Stomach (tissue), 9 donors: Measurements from ENCODE around the gene KLHDC7B. TPM values are rescaled to one million over a fixed set of nuclear protein-coding genes. Genes with fewer than 3 reads are reported as not detected.
A peak's percentile ranks its signal among the peaks of the same experiment; 100 is the strongest.

Experiments used
- DNase-seq, 2 donors: peaks; one replicate each; pipeline versions ENCODE4 v3.0.0 to v3.0.0-alpha.2; 2013 to 2019
- H3K27ac ChIP-seq, 5 donors: fragments of 200-600 bp in 4 of 5; sonication (generic) in 4 of 5; one replicate each; pipeline ENCODE4 v1.5.1; 2013 to 2019; ENCODE audit warnings: mild to moderate bottlenecking in 1 of 5, moderate library complexity in 1 of 5
- H3K27me3 ChIP-seq, 3 donors: fragments of 200-600 bp; sonication (generic); one replicate each; pipeline ENCODE4 v1.5.1; 2017 to 2019; ENCODE audit warnings: mixed run types in 1 of 3
- H3K36me3 ChIP-seq, 4 donors: fragments of 200-600 bp; sonication (generic); 1 replicate in 3 of 4; 2 replicates in 1 of 4; pipeline ENCODE4 v1.5.1; 2016 to 2019
- H3K4me1 ChIP-seq, 4 donors: fragments of 200-600 bp; sonication (generic); one replicate each; pipeline ENCODE4 v1.5.1; 2016 to 2019
- H3K4me3 ChIP-seq, 4 donors: fragments of 200-600 bp; sonication (generic) in 3 of 4; one replicate each; pipeline ENCODE4 v1.5.1; 2016 to 2019; ENCODE audit warnings: mild to moderate bottlenecking in 1 of 4
- H3K9me3 ChIP-seq, 4 donors: fragments of 200-600 bp; sonication (generic); one replicate each; pipeline ENCODE4 v1.5.1; 2016 to 2019
- CTCF ChIP-seq, 7 experiments: fragments of 450-650 bp in 4 of 7; fragments of 200-600 bp in 3 of 7; sonication (generic) in 3 of 7; IDR thresholded peaks; one replicate each; pipeline ENCODE4 v1.5.1; 2016 to 2019; ENCODE audit warnings: antibody characterized with exemption in 7 of 7, control low read depth in 2 of 7, mild to moderate bottlenecking in 1 of 7
- EP300 ChIP-seq: sonication (generic); formaldehyde crosslinking; IDR thresholded peaks from one replicate; pipeline ENCODE4 v1.6.1; 2017; ENCODE audit warnings: antibody characterized with exemption
- POLR2A ChIP-seq, 4 donors: fragments of 450-650 bp; IDR thresholded peaks; one replicate each; pipeline ENCODE4 v1.6.1; 2016; ENCODE audit warnings: antibody characterized with exemption in 4 of 4, control low read depth in 2 of 4, mild to moderate bottlenecking in 1 of 4, moderate library complexity in 1 of 4
- POLR2AphosphoS5 ChIP-seq, 3 donors: sonication (generic); formaldehyde crosslinking; IDR thresholded peaks; one replicate each; pipeline ENCODE4 v1.6.1; 2016; ENCODE audit warnings: antibody characterized with exemption in 3 of 3
- WGBS, 5 donors: extraction: QIAGEN DNeasy Blood & Tissue Kit in 3 of 5; methylation state at CpG; one replicate each; pipeline versions ENCODE4 v1.1.5 to v1.1.7; 2013 to 2018; 5-methylcytosine and 5-hydroxymethylcytosine counted together
- intact Hi-C: fragments of 100-400 bp; cut with DNase I; formaldehyde crosslinking; loops from one replicate; pipeline ENCODE4 v1.15.1; 2023; ENCODE audit warnings: low total_unique reads
- polyA plus RNA-seq, 3 donors: library from polyadenylated mRNA; stranded (reverse); fragments of 200-250 nt; gene quantifications; one replicate each; pipeline ENCODE4 v1.2.3, GENCODE V29; 2013
- total RNA-seq, 5 donors: library from RNA; depleted of rRNA; stranded (reverse); fragments of >200 nt; gene quantifications; one replicate each; pipeline versions ENCODE4 v1.1.0 to v1.2.3, GENCODE V29; 2014 to 2016
- donor health status: healthy with polysubstance abuse.
- donor health status: Bipolar disorder and iron deficiency.
- donor health status: healthy.

Gene KLHDC7B
- total and polyA plus RNA-seq, 8 donors: 0.25 to 0.46 TPM; not detected in 6

- H3K4me3 ChIP-seq: no peak overlapping the region
- H3K4me1 ChIP-seq: peaks cover 11 to 33% (median 26%) of the 10 kb centered on the region in 4 donors
- 78 to 93% (median 80%) methylated on average over 6 of the region's 6 CpGs for WGBS, 5 donors
- intact Hi-C loops: loop anchor here (10.0 kb wide), 1 partner anchor 247 kb away; the partner anchor contains the start of gene HDAC10
- no peak overlapping the region for H3K27ac ChIP-seq
- no peak for DNase-seq
- peaks cover 0 to 3% (median 0%) of the 10 kb centered on the region in 3 donors for H3K27me3 ChIP-seq
- TF ChIP-seq EP300: no peak
- no peak for TF ChIP-seq POLR2AphosphoS5 (IDR thresholded peaks at IDR 0.05)
- no peak for TF ChIP-seq POLR2A (IDR thresholded peaks at IDR 0.05)
- no peak for TF ChIP-seq CTCF (IDR thresholded peaks at IDR 0.05)
- H3K9me3 ChIP-seq: no peaks in the 10 kb centered on the region
- H3K36me3 ChIP-seq: peaks cover 27 to 40% (median 39%) of the 10 kb centered on the region in 4 donors
Measured at GRCh38 chr22:50502096-50502495, 43.6 kb upstream of the KLHDC7B start.

DNA sequence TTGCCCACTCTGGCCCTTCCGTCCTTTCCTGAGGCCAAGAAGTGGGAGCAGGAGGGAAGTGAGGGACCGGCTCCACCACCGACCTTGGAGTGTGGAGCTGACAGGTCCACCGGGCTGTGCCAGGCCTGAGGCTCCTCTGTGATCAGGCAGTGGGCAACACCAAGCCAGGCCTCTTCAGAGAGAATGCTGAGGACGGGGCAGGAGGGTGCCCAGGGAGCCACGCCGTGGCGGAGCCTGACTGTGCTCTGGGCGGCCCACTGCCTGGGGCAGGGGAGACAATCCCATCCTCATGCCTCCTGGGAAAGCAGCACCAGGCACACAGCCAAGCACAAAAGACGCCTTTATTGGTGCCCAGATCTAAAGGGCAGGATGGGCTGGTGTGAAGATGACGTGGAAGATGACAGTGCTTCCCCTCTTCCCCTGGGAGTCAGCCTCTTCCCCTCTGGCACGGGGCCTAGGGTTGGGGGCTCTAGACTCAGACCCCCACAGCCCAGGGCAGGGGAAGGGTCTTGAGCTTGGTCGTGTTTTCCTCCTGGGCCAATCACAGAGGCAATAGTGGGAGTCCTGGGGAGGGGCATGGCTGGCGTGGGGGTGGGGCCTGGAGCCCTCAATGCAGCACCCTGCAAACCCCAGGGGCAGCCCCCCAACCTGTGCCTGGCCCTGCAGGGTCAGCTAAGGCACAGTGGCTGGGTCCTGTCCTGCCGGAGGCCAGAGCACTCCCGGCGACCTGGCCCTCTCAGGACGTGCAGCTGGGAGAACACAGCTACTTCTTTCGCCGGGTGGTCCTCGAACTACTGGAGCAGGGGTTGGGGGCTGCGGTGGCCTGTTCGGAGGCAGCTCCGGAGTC lies 42.8 kb upstream of the KLHDC7B start:
- intact Hi-C loops: loop anchor here (10.0 kb wide), 1 partner anchor 248 kb away; the partner anchor contains the start of gene HDAC10

DNA sequence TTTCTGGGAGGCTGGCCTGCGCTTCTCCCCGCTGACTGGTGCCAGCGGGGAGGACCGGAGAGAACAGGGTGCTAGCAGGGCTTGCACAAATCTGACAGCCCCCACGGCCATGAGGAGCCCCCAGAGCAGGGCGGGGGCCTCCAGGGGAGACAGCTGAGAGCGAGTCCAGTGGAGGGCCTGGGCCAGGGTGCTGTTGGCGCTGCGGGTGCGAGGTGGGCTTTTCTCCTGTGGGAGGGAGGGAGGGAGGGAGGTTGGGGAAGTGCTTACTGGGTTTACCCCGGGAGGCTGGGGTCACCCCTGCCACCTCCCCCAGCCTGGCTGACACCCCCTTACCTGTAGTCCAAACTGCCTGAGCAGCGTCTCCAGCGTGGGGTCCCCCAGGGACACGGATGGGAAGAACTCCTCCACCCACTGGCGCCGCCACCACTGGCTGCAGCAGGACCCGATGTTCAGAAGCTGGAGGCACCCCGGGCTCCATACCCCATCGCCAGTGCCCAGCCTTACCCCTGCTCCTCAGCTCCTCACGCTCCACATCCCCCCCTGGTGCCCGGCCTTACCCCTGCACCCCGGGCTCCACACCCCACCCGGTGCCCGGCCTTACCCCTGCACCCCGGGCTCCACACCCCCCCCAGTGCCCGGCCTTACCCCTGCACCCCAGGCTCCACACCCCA lies 42.1 kb upstream of the KLHDC7B start:
- 87 to 94% (median 88%) methylated on average over 11 to 24 of the region's 26 CpGs for WGBS, 5 donors
- DNase-seq: peak in 1 of 2 donors; percentile 18
- intact Hi-C loops: loop anchor here (10.0 kb wide), 1 partner anchor 249 kb away; the partner anchor contains the start of gene HDAC10
- H3K4me3 ChIP-seq: no peak overlapping the region
- H3K9me3 ChIP-seq: no peaks in the 10 kb centered on the region
- H3K4me1 ChIP-seq: peaks cover 12 to 30% (median 26%) of the 10 kb centered on the region in 4 donors
- no peak overlapping the region for H3K27ac ChIP-seq
- no peaks in the 10 kb centered on the region for H3K27me3 ChIP-seq
- TF ChIP-seq EP300 (no peak), POLR2AphosphoS5 (IDR thresholded peaks at IDR 0.05) (no peak), POLR2A (IDR thresholded peaks at IDR 0.05) (no peak), CTCF (IDR thresholded peaks at IDR 0.05) (no peak)
- peaks cover 27 to 40% (median 39%) of the 10 kb centered on the region in 4 donors for H3K36me3 ChIP-seq

More for the DNA sequence above, 42.8 kb upstream of the KLHDC7B start:
- H3K9me3 ChIP-seq: no peaks in the 10 kb centered on the region
- no peak overlapping the region for H3K27ac ChIP-seq
- peaks cover 27 to 40% (median 39%) of the 10 kb centered on the region in 4 donors for H3K36me3 ChIP-seq
- H3K4me1 ChIP-seq: peaks cover 11 to 35% (median 26%) of the 10 kb centered on the region in 4 donors
- H3K4me3 ChIP-seq: no peak overlapping the region
- peaks cover 0 to 1% (median 0%) of the 10 kb centered on the region in 3 donors for H3K27me3 ChIP-seq
- TF ChIP-seq CTCF (IDR thresholded peaks at IDR 0.05): no peak
- no peak for TF ChIP-seq POLR2A (IDR thresholded peaks at IDR 0.05)
- TF ChIP-seq POLR2AphosphoS5 (IDR thresholded peaks at IDR 0.05): no peak
- no peak for TF ChIP-seq EP300
- peak in 1 of 2 donors; percentile 9 for DNase-seq
- WGBS, 5 donors: 83 to 91% (median 88%) methylated on average over 19 to 24 of the region's 24 CpGs
